HCT116 (cell line): ENCODE data around the gene CRADD.

ENCODE experiments used
- ATF3 ChIP-seq: IDR thresholded peaks from 2 replicates; pipeline ENCODE4 v1.6.1; 2012
- MAX ChIP-seq: IDR thresholded peaks from 2 replicates; pipeline ENCODE4 v1.6.1; 2012

- TF ChIP-seq MAX: no peak
- TF ChIP-seq ATF3: no peak
These were observed 121.3 kb downstream of the CRADD start for GRCh38 chr12:93798279-93799151.
